ENCODE results near the gene UBE2R2.
"Not testable (repeated sequence)": the region's sequence is repeated elsewhere in the genome, so short reads cannot be mapped to it uniquely, and the experiment has no call there.

UBE2R2 gene

DNA sequence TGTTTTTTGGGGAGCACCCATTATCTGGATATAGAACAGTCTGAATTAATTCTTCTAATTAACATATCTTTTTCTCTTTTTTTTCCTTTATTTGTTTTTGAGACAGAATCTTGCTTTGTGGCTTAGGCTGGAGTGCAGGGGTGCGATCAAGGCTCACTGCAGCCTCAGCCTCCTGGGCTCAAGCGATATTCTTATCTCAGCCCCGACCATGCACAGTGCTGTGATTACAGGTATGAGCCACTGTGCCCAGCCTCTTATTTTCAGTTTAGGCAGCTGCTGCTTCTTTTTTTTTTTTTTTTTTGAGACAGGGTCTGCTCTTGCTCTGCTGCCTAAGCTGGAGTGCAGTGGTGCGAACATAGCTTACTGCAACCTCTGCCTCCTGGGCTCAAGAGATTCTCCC is 20.2 kb downstream of the UBE2R2 start:
- Histone ChIP-seq H3K4me3 (no peak overlapping the region), H3K4me2 (no peak overlapping the region), H3K27ac (no peak overlapping the region), H3K27me3 (no peaks in the 10 kb centered on the region), H3K36me3 (peaks cover 46% of the 10 kb centered on the region), H3K9ac (no peak overlapping the region), H3K9me3 (no peaks in the 10 kb centered on the region), H3K4me1 (no peaks in the 10 kb centered on the region), H4K20me1 (peaks cover 100% of the 10 kb centered on the region)
- no peak for TF ChIP-seq Cebpa-rat (IDR thresholded peaks at IDR 0.05)

- Histone ChIP-seq H3K9me3 (no peaks in the 10 kb centered on the region), H3K27ac (no peak overlapping the region), H3K4me2 (no peak overlapping the region), H3K4me3 (no peak overlapping the region), H3K9ac (no peak overlapping the region), H4K20me1 (peaks cover 100% of the 10 kb centered on the region), H3K27me3 (no peaks in the 10 kb centered on the region), H3K36me3 (peaks cover 50% of the 10 kb centered on the region), H3K4me1 (no peaks in the 10 kb centered on the region)
- TF ChIP-seq Cebpa-rat (IDR thresholded peaks at IDR 0.05): no peak
Measured at GRCh38 chr9:33840381-33840780, 23.4 kb downstream of the UBE2R2 start.

DNA sequence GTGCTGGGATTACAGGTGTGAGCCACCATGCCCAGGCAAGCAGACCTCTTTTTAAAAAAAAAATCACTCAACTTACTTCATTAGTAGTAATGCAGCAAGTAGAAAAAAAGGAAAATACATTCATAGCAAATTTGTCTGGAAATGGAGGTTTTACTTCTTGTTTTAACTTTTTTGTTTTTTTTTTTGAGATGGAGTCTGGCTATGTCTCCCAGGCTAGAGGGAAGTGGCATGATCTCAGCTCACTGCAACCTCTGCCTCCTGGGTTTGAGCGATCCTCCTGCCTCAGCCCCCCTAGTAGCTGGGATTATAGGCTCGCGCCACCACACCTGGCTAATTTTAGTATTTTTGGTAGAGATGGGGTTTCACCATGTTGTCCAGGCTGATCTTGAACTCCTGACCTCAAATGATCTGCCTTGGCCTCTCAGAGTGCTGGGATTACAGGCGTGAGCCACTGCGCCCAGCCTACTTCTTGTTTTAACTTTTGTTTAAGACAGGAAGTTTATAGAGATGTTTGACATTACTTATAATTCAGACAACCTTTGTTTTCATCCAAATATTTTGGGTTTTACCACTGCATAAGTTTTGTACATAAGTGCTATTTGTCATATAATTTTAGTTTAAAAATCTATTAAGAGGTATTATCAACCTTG is 26.5 kb downstream of the UBE2R2 start:
- TF ChIP-seq Cebpa-rat (IDR thresholded peaks at IDR 0.05): no peak
- Histone ChIP-seq H3K4me3 (no peak overlapping the region), H3K36me3 (peaks cover 40% of the 10 kb centered on the region), H3K27ac (no peak overlapping the region), H3K4me2 (no peak overlapping the region), H3K9me3 (no peaks in the 10 kb centered on the region), H3K4me1 (peaks cover 17% of the 10 kb centered on the region), H3K27me3 (no peaks in the 10 kb centered on the region), H3K9ac (no peak overlapping the region), H4K20me1 (peaks cover 100% of the 10 kb centered on the region)

GRCh38 chr9:33846231-33846630 is 29.3 kb downstream of the UBE2R2 start:
- no peak for TF ChIP-seq Cebpa-rat (IDR thresholded peaks at IDR 0.05)
- peaks cover 41% of the 10 kb centered on the region for H3K36me3 ChIP-seq

GRCh38 chr9:33847894-33848205 is 30.9 kb downstream of the UBE2R2 start:
- Histone ChIP-seq H4K20me1 (peaks cover 100% of the 10 kb centered on the region), H3K36me3 (peaks cover 40% of the 10 kb centered on the region), H3K4me1 (peaks cover 26% of the 10 kb centered on the region)
- not testable (repeated sequence) for H3K27me3 ChIP-seq, H3K27ac ChIP-seq, H3K4me3 ChIP-seq, H3K9me3 ChIP-seq, H3K4me2 ChIP-seq, H3K9ac ChIP-seq

More at GRCh38 chr9:33846231-33846630, 29.3 kb downstream of the UBE2R2 start:
- Histone ChIP-seq H3K27me3 (no peaks in the 10 kb centered on the region), H3K27ac (no peak overlapping the region), H3K4me3 (no peak overlapping the region), H3K4me1 (peaks cover 17% of the 10 kb centered on the region), H3K4me2 (no peak overlapping the region), H3K9ac (no peak overlapping the region), H3K9me3 (no peaks in the 10 kb centered on the region), H4K20me1 (peaks cover 100% of the 10 kb centered on the region)

DNA sequence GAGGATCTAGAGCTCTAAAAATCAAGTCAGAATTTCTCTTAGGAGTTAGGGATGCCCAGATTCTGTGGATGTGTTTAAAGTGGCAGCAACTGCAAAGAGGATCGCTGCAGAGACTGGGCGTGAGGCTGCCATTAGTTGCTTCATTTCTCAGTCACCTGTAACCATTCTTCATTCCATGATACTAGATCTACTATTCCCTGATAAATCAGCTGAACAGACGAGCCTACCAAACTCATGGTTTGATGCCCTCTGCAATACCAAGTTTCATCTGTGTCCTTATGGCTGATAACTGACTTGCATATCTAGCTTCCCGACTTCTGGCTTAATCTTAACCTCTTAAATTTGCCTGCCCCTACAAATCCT is 33.3 kb downstream of the UBE2R2 start:
- no peak overlapping the region for H3K9ac ChIP-seq
- no peak overlapping the region for H3K27ac ChIP-seq
- no peak overlapping the region for H3K4me2 ChIP-seq
- H4K20me1 ChIP-seq: peaks cover 100% of the 10 kb centered on the region
- no peak for TF ChIP-seq Cebpa-rat (IDR thresholded peaks at IDR 0.05)
- no peaks in the 10 kb centered on the region for H3K27me3 ChIP-seq
- H3K4me1 ChIP-seq: peaks cover 36% of the 10 kb centered on the region
- peaks cover 30% of the 10 kb centered on the region for H3K36me3 ChIP-seq
- no peaks in the 10 kb centered on the region for H3K9me3 ChIP-seq
- H3K4me3 ChIP-seq: no peak overlapping the region

GRCh38 chr9:33850677-33851076 is 33.7 kb downstream of the UBE2R2 start:
- Histone ChIP-seq H3K27ac (no peak overlapping the region), H3K27me3 (no peaks in the 10 kb centered on the region), H3K36me3 (peaks cover 30% of the 10 kb centered on the region), H3K4me2 (no peak overlapping the region), H3K9ac (no peak overlapping the region), H3K4me3 (no peak overlapping the region), H3K4me1 (peaks cover 36% of the 10 kb centered on the region), H4K20me1 (peaks cover 100% of the 10 kb centered on the region), H3K9me3 (no peaks in the 10 kb centered on the region)
- TF ChIP-seq Cebpa-rat (IDR thresholded peaks at IDR 0.05): no peak

- H4K20me1 ChIP-seq: peaks cover 100% of the 10 kb centered on the region
- TF ChIP-seq Cebpa-rat (IDR thresholded peaks at IDR 0.05): no peak
- no peaks in the 10 kb centered on the region for H3K27me3 ChIP-seq
- no peak overlapping the region for H3K9ac ChIP-seq
- H3K27ac ChIP-seq: no peak overlapping the region
- H3K4me3 ChIP-seq: no peak overlapping the region
- H3K4me1 ChIP-seq: peaks cover 31% of the 10 kb centered on the region
- no peak overlapping the region for H3K4me2 ChIP-seq
- peaks cover 30% of the 10 kb centered on the region for H3K36me3 ChIP-seq
- H3K9me3 ChIP-seq: no peaks in the 10 kb centered on the region
Measured at GRCh38 chr9:33851301-33851700, 34.3 kb downstream of the UBE2R2 start.

DNA sequence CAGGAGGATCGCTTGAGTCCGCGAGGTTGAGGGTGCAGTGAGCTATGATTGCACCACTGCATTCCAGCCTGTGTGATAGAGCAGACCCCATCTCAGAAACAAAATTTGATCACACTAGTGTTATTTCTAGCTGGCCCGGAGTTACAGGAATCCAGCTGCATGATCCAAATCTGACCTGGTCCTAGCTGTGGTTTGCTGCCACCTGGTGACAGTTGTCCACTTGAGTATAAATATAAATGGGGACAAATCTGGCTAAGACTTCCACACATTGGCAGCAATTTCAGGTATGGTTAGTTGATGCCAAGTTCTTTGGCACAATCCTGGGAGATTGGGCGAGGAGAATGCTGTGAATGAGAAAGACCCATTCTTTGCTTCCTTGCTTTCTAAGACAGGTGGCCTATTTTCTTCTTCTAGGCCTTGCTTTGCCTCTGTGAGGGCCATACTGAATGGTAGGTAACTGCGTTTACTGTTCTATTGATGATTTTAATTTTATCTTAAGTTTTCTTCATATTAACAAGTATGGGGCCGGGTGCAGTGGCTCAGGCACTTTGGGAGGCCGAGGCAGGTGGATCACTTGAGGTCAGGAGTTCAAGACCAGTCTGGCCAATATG is 35.4 kb downstream of the UBE2R2 start:
- H4K20me1 ChIP-seq: peaks cover 100% of the 10 kb centered on the region
- H3K4me3 ChIP-seq: no peak overlapping the region
- no peak for TF ChIP-seq Cebpa-rat (IDR thresholded peaks at IDR 0.05)
- H3K36me3 ChIP-seq: peaks cover 35% of the 10 kb centered on the region
- H3K4me2 ChIP-seq: 0 out of 2 replicates have a peak overlapping the region, but pooled peaks have one; percentile 37
- no peak overlapping the region for H3K9ac ChIP-seq
- no peaks in the 10 kb centered on the region for H3K27me3 ChIP-seq
- H3K4me1 ChIP-seq: peaks cover 22% of the 10 kb centered on the region
- no peaks in the 10 kb centered on the region for H3K9me3 ChIP-seq
- H3K27ac ChIP-seq: no peak overlapping the region

- Histone ChIP-seq H3K4me1 (peaks cover 19% of the 10 kb centered on the region), H3K9ac (no peak overlapping the region), H3K27me3 (no peaks in the 10 kb centered on the region), H3K4me3 (no peak overlapping the region), H3K27ac (no peak overlapping the region), H3K9me3 (no peaks in the 10 kb centered on the region), H3K36me3 (peaks cover 34% of the 10 kb centered on the region), H4K20me1 (peaks cover 98% of the 10 kb centered on the region), H3K4me2 (no peak overlapping the region)
- TF ChIP-seq Cebpa-rat (IDR thresholded peaks at IDR 0.05): no peak
Measured at GRCh38 chr9:33856247-33856646, 39.3 kb downstream of the UBE2R2 start.

Measured in BLaER1 (cell line).